Measurements from ENCODE around the gene NASP. TPM values are rescaled to one million over a fixed set of nuclear protein-coding genes. Genes with fewer than 3 reads are reported as not detected.
A peak's percentile ranks its signal among the peaks of the same experiment; 100 is the strongest.

NASP gene
- total RNA-seq, 2 experiments from 2014 or later: 228 to 282 TPM

DNA sequence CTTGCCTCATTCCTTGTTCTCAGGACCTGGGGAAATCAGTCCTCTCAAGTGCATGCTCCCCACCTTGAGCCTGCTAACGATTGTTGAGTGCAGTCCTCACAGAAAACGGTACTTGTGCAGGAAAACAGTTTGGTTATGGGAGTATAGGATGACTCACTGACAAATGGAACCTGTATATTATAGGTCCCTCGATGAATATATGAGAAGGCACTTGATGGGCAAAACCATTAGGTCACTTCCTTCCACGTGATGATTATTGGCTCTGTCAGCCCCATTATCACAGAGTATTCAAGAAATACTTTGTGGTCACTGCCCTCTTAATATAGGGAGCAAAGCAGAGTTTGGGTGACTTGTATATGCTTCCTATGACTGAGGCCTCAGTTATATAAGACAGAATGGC lies 33.8 kb downstream of the NASP start:
- intact Hi-C loops (cut with DNase I, micrococcal nuclease): no loop called here
- ATAC-seq (no peak), DNase-seq (no peak)
- POLR2A ChIA-PET: no interaction called here
- CTCF ChIA-PET: no interaction called here
- H3K27me3 Mint-ChIP-seq: no peaks in the 10 kb centered on the region
- no peak overlapping the region for H3K4me3 Mint-ChIP-seq
- no peak overlapping the region for H3K27ac Mint-ChIP-seq
- no peaks in the 10 kb centered on the region for H3K9me3 Mint-ChIP-seq (ENCODE audit: low read depth)
- H3K4me1 Mint-ChIP-seq: no peaks in the 10 kb centered on the region
- H3K36me3 Mint-ChIP-seq (ENCODE audit: low read depth): peaks cover 52% of the 10 kb centered on the region

DNA sequence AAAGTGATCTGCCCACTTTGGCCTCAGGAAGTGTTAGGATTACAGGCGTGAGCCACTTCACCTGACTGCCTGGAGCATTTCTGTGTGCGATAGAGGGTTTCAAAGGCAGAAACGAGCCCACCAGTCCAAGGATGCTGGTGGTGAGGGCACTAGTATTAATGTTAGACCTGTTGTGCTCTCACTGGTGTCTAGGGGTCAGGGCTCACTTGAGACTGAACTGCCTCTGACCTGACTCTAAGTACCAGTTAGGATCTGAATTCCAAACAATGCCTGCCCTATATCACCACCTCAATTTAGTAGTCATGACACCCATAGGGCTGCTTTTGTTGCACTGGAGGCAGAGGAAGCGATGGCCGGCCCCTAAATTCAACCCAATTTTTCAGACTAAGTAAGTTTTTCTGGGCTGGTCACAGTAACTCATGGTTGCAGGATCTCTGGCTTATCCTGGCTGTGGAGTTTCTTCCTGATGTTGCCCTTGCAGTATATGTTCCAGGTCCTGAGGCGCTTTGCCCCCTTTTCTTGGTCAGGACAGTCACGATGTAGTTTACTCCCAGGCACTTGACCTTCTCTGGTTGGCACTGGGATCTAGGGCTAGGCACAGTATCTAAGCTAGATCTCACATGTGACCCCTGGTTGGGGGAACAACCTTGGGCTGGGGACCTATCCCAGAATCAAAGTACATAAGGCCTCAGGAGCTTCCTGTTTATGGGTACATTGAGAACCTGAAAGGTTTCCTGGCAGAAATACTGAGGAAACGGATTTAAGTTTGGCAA lies 35.5 kb downstream of the NASP start:
- Mint-ChIP-seq H3K27me3 (no peaks in the 10 kb centered on the region), H3K4me3 (no peak overlapping the region), H3K9me3 (ENCODE audit: low read depth) (no peaks in the 10 kb centered on the region), H3K4me1 (no peaks in the 10 kb centered on the region), H3K27ac (no peak overlapping the region), H3K36me3 (ENCODE audit: low read depth) (peaks cover 47% of the 10 kb centered on the region)
- ATAC-seq (no peak), DNase-seq (no peak)
- ChIA-PET CTCF (interaction anchor here (0.9 to 1.1 kb wide), 2 partner anchors 25 to 27 kb away, joined by 3 to 4 read pairs; no protein-coding TSS in a partner anchor), POLR2A (no interaction called here)
- intact Hi-C loops (cut with DNase I, micrococcal nuclease): no loop called here

DNA sequence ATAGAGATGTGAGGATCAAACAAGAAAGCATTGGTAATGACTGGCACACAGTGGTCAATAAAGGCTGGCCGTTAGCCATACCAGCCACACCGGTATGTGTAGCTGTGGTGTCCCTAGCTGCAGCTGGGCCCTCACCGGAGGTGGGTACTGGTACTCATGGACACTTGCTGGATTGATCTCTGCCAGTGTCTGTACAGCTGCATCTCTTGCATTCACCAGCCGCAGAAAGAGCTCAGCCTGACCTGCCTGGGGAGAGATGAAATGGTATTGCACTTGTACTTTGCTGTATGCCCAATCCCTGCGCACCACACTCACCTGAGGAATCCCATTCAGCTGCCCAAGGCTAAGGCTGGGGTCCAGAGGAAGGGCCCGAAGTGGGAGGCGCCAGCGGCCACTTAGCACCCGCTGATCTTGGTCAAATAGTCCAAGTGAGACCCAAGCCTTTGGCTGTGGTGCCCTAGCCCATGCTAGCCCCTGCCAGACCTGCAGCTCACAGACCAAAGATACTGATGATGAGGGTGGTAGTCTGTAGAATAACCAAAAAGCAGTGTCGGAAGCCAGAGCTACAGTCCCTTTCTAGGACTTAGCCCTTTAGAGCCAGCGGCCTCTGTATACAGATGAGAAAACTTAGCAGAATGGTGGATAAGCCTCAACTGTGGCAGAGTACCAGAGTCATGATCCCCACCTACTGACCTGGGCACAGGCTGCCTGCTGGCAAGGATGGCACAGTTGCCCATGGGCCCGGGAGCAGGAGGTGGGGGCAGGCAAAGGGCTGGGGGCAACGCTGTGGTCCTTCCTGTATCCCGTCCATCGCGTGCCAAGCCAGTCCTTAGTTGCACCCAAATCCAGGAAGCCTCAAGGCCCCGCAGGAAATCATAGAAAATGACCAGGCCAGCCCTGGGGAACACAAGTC lies 37.0 kb downstream of the NASP start:
- ChIA-PET POLR2A (interaction anchor here (0.6 kb wide), 1 partner anchor 802 kb away, joined by 3 read pairs; no protein-coding TSS in a partner anchor), CTCF (interaction anchor here (0.6 to 1.0 kb wide), 2 partner anchors 12 to 35 kb away, joined by 3 to 5 read pairs; no protein-coding TSS in a partner anchor)
- ATAC-seq (no peak), DNase-seq (no peak)
- Mint-ChIP-seq H3K27ac (no peak overlapping the region), H3K4me3 (no peak overlapping the region), H3K36me3 (ENCODE audit: low read depth) (peaks cover 41% of the 10 kb centered on the region), H3K9me3 (ENCODE audit: low read depth) (no peaks in the 10 kb centered on the region), H3K4me1 (no peaks in the 10 kb centered on the region), H3K27me3 (no peaks in the 10 kb centered on the region)
- intact Hi-C loops (cut with DNase I, micrococcal nuclease): no loop called here

DNA sequence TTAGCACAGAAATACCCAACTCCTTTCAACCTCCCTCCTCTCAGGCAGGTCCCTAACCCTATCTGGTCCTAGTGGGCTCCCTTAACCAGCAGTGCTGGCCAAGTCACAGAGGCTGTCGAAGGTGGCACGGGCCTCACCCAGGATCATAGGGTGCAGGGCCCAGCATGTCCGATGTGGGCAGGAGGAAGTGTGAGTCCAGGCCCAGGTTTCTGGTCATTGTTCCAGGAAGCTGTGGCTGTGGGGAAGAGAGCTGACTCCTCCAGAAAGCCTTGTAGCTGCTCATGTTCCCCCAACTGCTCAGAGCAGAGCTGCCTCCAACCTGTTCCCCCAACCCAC lies 37.6 kb downstream of the NASP start:
- H3K4me3 Mint-ChIP-seq: no peak overlapping the region
- no peak for ATAC-seq
- no peak for DNase-seq
- intact Hi-C loops (cut with DNase I, micrococcal nuclease): no loop called here
- H3K9me3 Mint-ChIP-seq (ENCODE audit: low read depth): no peaks in the 10 kb centered on the region
- H3K36me3 Mint-ChIP-seq (ENCODE audit: low read depth): peaks cover 36% of the 10 kb centered on the region
- CTCF ChIA-PET: interaction anchor here (0.6 kb wide), 1 partner anchor 35 kb away, joined by 5 read pairs; no protein-coding TSS in a partner anchor
- POLR2A ChIA-PET: no interaction called here
- H3K27me3 Mint-ChIP-seq: no peaks in the 10 kb centered on the region
- H3K27ac Mint-ChIP-seq: no peak overlapping the region
- no peaks in the 10 kb centered on the region for H3K4me1 Mint-ChIP-seq

DNA sequence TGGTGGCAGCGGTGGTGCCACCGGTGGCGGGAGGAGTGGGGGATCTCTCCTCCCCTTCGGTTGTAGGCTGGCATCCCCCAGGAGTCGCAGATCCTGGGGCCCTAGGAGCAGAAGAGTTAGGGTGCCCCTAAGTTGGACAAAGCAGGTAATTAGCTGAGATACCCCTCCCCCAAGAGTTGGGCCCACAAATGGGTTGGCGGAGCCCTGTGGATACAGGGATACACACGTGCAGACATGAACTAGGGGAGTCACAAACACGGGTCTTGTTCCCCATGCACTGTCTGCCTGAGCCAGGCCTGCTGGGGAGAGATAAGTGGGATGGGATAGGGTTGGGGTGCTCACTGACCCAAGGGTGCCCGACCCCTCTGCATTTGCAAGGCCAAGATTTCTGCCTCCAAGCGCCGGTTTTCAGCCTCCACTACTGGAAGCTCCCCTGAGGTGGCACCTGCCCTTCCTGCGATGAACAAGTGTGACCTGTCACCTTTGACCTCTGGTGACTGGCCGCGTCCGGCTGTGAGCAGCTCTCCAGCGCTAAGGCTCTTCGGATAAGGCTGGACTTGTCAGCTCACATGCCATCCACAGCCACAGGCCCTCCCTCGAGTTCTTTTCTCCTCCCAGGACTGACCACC lies 38.2 kb downstream of the NASP start:
- intact Hi-C loops (cut with DNase I, micrococcal nuclease): no loop called here
- Mint-ChIP-seq H3K4me3 (no peak overlapping the region), H3K36me3 (ENCODE audit: low read depth) (peaks cover 34% of the 10 kb centered on the region), H3K4me1 (no peaks in the 10 kb centered on the region), H3K27me3 (no peaks in the 10 kb centered on the region), H3K9me3 (ENCODE audit: low read depth) (no peaks in the 10 kb centered on the region), H3K27ac (no peak overlapping the region)
- ChIA-PET CTCF (no interaction called here), POLR2A (interaction anchor here (0.7 kb wide), 1 partner anchor 100 kb away, joined by 3 read pairs; the partner anchor contains the start of gene PRDX1)
- DNase-seq (no peak), ATAC-seq (no peak)

DNA sequence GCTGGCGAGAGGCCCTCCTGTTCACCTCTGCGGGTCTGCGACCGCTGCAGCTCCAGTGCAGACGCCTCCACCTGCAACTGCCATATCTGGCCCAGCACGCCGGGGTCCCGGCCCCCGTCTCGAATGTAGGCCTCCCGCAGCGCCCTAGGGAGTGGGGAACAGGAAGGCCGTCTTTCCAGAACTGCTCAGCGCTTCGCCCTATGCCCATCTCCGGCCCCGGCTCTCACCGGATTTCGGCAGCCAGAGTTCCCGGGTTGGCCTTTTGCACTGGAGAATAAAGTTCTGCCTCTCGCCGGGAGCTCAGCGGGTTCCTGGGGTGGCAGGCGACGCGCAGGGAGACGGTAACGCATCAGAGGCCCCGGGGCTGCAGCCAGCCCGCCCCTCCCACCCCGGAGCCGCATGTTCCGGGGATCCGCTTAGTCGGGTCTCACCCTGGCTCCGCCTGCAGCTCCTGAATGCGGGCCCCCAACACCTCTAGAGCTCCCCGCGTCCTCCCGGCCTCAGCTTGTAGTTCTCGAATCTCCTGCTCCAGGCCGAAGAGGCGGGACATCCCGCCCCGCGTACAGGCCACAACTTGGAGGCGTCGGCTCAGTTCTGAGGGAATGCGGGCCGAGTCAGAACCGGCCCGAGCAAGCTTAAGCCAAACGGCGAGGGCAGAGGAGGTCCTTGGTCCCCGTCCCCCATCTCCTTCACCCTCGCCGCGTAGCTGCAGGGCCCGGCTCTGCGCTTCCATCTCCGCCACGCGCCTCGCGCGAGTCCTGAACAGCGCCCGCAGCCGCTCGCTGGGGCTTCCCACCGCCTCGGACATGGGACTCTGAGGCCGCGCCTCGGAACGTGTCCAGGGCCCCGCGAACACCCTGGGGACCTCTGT lies 38.9 kb downstream of the NASP start:
- no peaks in the 10 kb centered on the region for H3K27me3 Mint-ChIP-seq
- no peak for ATAC-seq
- no peaks in the 10 kb centered on the region for H3K9me3 Mint-ChIP-seq (ENCODE audit: low read depth)
- H3K36me3 Mint-ChIP-seq (ENCODE audit: low read depth): peaks cover 31% of the 10 kb centered on the region
- no peak overlapping the region for H3K4me3 Mint-ChIP-seq
- ChIA-PET CTCF (no interaction called here), POLR2A (interaction anchor here (0.7 kb wide), 1 partner anchor 101 kb away, joined by 3 read pairs; the partner anchor contains the start of gene PRDX1)
- H3K4me1 Mint-ChIP-seq: no peaks in the 10 kb centered on the region
- intact Hi-C loops (cut with DNase I, micrococcal nuclease): no loop called here
- H3K27ac Mint-ChIP-seq: no peak overlapping the region
- no peak for DNase-seq

DNA sequence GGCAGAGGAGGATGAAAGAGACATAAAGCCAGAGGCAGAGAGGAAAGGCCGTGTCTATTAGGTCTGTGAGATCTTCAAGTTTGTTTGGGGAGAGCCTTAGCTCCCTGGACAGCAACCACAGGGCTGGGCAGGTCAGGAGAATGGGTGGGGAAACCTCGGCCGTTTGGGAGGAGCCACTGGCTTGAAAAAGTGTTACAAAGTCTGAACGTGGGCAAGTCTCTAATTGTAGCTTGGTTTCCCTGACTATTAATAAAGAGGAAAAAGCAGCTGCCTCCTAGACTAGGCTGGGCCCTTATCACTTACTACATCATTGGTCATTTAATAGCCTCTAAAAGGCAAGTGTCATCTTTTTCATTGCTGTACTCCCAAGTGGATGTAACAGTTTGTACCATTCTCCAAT lies 40.1 kb downstream of the NASP start, which contains the start of gene CCDC17:
Gene CCDC17 (minus strand): TSS at position 83 of the 400 bp plus-strand sequence. CDS start 145 bp downstream, outside the sequence.
- Mint-ChIP-seq H3K36me3 (ENCODE audit: low read depth) (peaks cover 31% of the 10 kb centered on the region), H3K4me1 (no peaks in the 10 kb centered on the region), H3K27ac (no peak within 1 kb of the TSS), H3K27me3 (no peaks in the 10 kb centered on the region), H3K4me3 (no peak within 1 kb of the TSS), H3K9me3 (ENCODE audit: low read depth) (no peaks in the 10 kb centered on the region)
- POLR2A ChIA-PET: no interaction called here
- CTCF ChIA-PET: no interaction called here
- ATAC-seq: no peak
- DNase-seq: no peak
- intact Hi-C loops (cut with DNase I, micrococcal nuclease): no loop called here

DNA sequence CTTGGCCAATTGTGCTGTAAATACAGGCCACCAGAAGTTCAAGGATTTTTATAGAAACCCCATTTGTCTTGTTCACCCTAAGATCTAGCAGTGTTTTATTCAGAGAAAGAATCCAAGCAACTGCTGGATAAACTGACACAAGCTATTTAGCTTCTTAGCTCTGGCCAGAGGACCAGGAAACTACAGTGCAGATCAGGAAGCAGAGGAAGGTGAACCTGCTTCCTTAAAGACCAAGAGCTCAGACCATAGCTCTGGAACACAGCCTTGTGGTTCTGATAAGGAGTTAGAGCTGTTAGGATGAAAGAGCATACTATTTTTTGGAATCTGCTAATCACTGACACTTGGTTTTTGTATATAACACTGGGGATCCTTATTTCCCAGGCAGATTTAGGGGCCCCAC lies 45.2 kb downstream of the NASP start:
- no peak for DNase-seq
- ChIA-PET CTCF (interaction anchor here (0.6 kb wide), 1 partner anchor 44 kb away, joined by 3 read pairs; no protein-coding TSS in a partner anchor), POLR2A (no interaction called here)
- no peaks in the 10 kb centered on the region for H3K4me1 Mint-ChIP-seq
- ATAC-seq: no peak
- H3K4me3 Mint-ChIP-seq: no peak overlapping the region
- peaks cover 43% of the 10 kb centered on the region for H3K36me3 Mint-ChIP-seq (ENCODE audit: low read depth)
- no peaks in the 10 kb centered on the region for H3K27me3 Mint-ChIP-seq
- no peak overlapping the region for H3K27ac Mint-ChIP-seq
- no peaks in the 10 kb centered on the region for H3K9me3 Mint-ChIP-seq (ENCODE audit: low read depth)
- intact Hi-C loops (cut with DNase I, micrococcal nuclease): no loop called here

DNA sequence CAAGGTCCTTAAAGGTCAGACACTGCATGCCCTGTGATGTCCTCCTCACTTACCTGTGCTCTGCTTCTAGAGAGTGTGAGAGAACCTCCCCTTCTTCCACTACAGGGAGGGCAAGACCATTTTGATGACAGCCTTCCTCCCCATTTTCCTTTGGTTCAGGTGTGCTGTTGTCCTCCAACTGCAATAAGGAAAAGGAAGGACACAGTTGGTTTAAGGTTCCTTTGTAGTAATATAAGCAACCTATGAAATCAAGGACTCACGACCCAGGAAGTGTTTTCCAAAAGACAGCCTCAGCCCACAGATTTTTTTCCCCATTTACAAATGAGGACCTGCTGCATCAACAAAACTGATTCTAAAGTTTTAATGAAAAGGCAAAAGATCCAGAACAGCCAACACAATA lies 46.6 kb downstream of the NASP start:
- no peak for DNase-seq
- no peaks in the 10 kb centered on the region for H3K27me3 Mint-ChIP-seq
- intact Hi-C loops (cut with DNase I, micrococcal nuclease): no loop called here
- POLR2A ChIA-PET: no interaction called here
- CTCF ChIA-PET: no interaction called here
- H3K4me3 Mint-ChIP-seq: no peak overlapping the region
- peaks cover 39% of the 10 kb centered on the region for H3K36me3 Mint-ChIP-seq (ENCODE audit: low read depth)
- H3K27ac Mint-ChIP-seq: peak overlapping the region; percentile 10
- no peaks in the 10 kb centered on the region for H3K4me1 Mint-ChIP-seq
- H3K9me3 Mint-ChIP-seq (ENCODE audit: low read depth): no peaks in the 10 kb centered on the region
- ATAC-seq: no peak

DNA sequence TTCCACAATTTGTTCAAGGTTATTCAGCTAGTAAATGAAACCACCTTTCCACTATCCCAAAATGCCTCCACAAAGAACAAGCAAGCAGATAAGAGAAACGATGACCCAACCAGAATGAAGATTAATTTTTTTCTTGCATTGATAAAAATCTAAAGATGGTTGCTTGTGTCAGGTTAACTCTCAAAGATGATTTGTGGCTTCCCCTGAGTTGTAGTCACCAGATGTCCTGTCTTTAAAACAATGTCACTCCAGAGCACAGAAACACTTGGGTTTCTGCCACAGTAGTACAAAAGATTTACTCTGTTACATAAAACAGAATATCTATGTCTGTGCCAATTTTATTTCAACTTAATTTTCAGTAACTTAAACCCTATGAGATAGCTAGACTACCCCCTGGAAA lies 51.4 kb downstream of the NASP start:
- H3K9me3 Mint-ChIP-seq (ENCODE audit: low read depth): no peaks in the 10 kb centered on the region
- intact Hi-C loops (cut with DNase I, micrococcal nuclease): no loop called here
- H3K27ac Mint-ChIP-seq: no peak overlapping the region
- no peak for ATAC-seq
- POLR2A ChIA-PET: no interaction called here
- CTCF ChIA-PET: interaction anchor here (0.6 to 1.5 kb wide), 2 partner anchors 21 to 30 kb away, joined by 3 to 5 read pairs; no protein-coding TSS in a partner anchor
- H3K27me3 Mint-ChIP-seq: no peaks in the 10 kb centered on the region
- H3K36me3 Mint-ChIP-seq (ENCODE audit: low read depth): peaks cover 19% of the 10 kb centered on the region
- H3K4me1 Mint-ChIP-seq: no peaks in the 10 kb centered on the region
- H3K4me3 Mint-ChIP-seq: no peak overlapping the region
- DNase-seq: no peak

DNA sequence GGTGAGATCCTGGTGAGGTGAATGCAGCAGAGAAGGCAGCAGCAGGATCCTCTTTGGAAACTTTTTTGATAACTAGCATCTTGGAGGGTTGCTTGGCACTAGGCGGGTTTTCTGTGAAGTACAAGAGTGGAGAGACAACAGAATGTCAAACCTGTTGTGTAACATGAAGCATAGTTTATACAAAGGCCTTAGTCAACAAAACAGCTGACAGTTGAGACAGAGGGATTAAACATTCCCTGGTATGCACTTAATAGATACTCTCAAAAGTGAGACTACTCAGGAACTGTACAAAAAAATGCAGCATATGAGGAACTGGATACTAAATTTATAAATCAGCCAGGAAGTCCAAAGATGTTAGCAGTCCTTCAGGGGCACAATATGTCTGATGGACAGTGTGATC lies 56.5 kb downstream of the NASP start:
- ATAC-seq: no peak
- ChIA-PET CTCF (no interaction called here), POLR2A (no interaction called here)
- intact Hi-C loops (cut with DNase I, micrococcal nuclease): no loop called here
- DNase-seq: no peak
- H3K27ac Mint-ChIP-seq: peak overlapping the region; percentile 2
- peaks cover 19% of the 10 kb centered on the region for H3K36me3 Mint-ChIP-seq (ENCODE audit: low read depth)
- no peaks in the 10 kb centered on the region for H3K27me3 Mint-ChIP-seq
- H3K4me1 Mint-ChIP-seq: no peaks in the 10 kb centered on the region
- no peak overlapping the region for H3K4me3 Mint-ChIP-seq
- H3K9me3 Mint-ChIP-seq (ENCODE audit: low read depth): no peaks in the 10 kb centered on the region
